Activated naive CD8-positive, alpha-beta T cell treated with anti-CD3 and anti-CD28 coated beads for 36 hours (primary cell): ENCODE data around the gene CXCL12. TPM values are rescaled to one million over a fixed set of nuclear protein-coding genes. Genes with fewer than 3 reads are reported as not detected.

Experiments
- DNase-seq: peaks from one replicate; pipeline ENCODE4 v3.0.0; 2021
- H3K27ac Mint-ChIP-seq: one replicate; pipeline ENCODE4 v1.8.0; 2022; ENCODE audit warnings: mild to moderate bottlenecking, moderate library complexity, mixed read lengths
- H3K27me3 Mint-ChIP-seq: one replicate; pipeline ENCODE4 v1.8.0; 2022; ENCODE audit warnings: mild to moderate bottlenecking, mixed read lengths
- H3K36me3 Mint-ChIP-seq: one replicate; pipeline ENCODE4 v1.8.0; 2021; ENCODE audit warnings: mild to moderate bottlenecking, mixed read lengths
- H3K4me1 Mint-ChIP-seq: one replicate; pipeline ENCODE4 v1.8.0; 2021; ENCODE audit warnings: mixed read lengths
- H3K4me3 Mint-ChIP-seq: one replicate; pipeline ENCODE4 v1.8.0; 2022; ENCODE audit warnings: mild to moderate bottlenecking, moderate library complexity, mixed read lengths
- H3K9me3 Mint-ChIP-seq: one replicate; pipeline ENCODE4 v1.8.0; 2022; ENCODE audit warnings: mixed read lengths
- total RNA-seq, 2 experiments: library from RNA; stranded (reverse); gene quantifications; one replicate each; pipeline ENCODE4 v1.2.3, GENCODE V29; 2021

The CXCL12 gene
- total RNA-seq, 2 experiments from 2014 or later, result not detected

DNA sequence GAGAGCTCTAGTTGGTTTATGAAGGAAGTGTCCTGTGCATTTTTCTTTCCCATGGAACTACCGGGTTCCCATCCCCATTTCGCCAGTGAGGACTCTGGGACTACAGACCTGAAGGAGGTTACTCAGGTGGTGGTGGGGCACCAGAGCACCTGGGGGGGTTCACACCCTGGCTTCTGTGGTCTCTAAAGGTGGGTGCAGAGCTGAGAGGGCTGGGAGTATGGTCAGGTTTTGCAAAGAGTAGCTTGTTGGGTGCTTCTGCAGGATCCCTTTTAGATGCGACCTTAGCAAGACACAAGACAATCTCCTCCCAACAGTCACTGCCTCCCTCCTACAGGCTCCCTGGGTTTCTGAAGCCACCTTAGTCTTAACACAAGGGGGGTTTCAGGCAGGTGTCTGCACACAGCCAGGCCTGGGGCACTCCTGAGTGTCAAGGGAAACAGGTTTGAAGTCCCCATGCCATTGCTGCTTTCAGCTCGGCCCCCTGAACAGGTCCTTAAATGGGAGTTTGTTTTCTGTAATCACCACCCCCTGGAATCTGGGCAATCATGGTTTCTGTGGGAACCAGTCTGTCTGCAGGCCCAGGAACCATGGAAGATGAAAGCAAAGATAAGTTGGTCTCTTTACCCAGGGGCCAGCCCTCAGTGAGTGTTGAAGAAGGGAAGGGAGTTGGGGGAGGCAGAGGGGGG is 9.9 kb upstream of the CXCL12 start:
- Mint-ChIP-seq H3K27me3 (peaks cover 18% of the 10 kb centered on the region), H3K27ac (no peak overlapping the region), H3K36me3 (no peaks in the 10 kb centered on the region), H3K9me3 (no peaks in the 10 kb centered on the region), H3K4me1 (no peaks in the 10 kb centered on the region), H3K4me3 (no peak overlapping the region)
- DNase-seq, result no peak

GRCh38 chr10:44393834-44394547 is 9.1 kb upstream of the CXCL12 start:
- no peak overlapping the region for H3K27ac Mint-ChIP-seq
- H3K4me1 Mint-ChIP-seq, result no peaks in the 10 kb centered on the region
- no peaks in the 10 kb centered on the region for H3K36me3 Mint-ChIP-seq
- no peaks in the 10 kb centered on the region for H3K9me3 Mint-ChIP-seq
- no peak for DNase-seq
- peaks cover 18% of the 10 kb centered on the region for H3K27me3 Mint-ChIP-seq
- no peak overlapping the region for H3K4me3 Mint-ChIP-seq

- H3K4me1 Mint-ChIP-seq, result no peaks in the 10 kb centered on the region
- no peak overlapping the region for H3K27ac Mint-ChIP-seq
- H3K27me3 Mint-ChIP-seq, result peaks cover 18% of the 10 kb centered on the region
- DNase-seq, result no peak
- no peaks in the 10 kb centered on the region for H3K9me3 Mint-ChIP-seq
- H3K4me3 Mint-ChIP-seq, result no peak overlapping the region
- H3K36me3 Mint-ChIP-seq, result no peaks in the 10 kb centered on the region
Measured at GRCh38 chr10:44393051-44393630, 8.2 kb upstream of the CXCL12 start.

- Mint-ChIP-seq H3K4me3 (no peak overlapping the region), H3K27ac (no peak overlapping the region), H3K27me3 (peaks cover 24% of the 10 kb centered on the region), H3K9me3 (no peaks in the 10 kb centered on the region), H3K4me1 (no peaks in the 10 kb centered on the region), H3K36me3 (no peaks in the 10 kb centered on the region)
- DNase-seq, result no peak
Measured at GRCh38 chr10:44392420-44392819, 7.5 kb upstream of the CXCL12 start.

DNA sequence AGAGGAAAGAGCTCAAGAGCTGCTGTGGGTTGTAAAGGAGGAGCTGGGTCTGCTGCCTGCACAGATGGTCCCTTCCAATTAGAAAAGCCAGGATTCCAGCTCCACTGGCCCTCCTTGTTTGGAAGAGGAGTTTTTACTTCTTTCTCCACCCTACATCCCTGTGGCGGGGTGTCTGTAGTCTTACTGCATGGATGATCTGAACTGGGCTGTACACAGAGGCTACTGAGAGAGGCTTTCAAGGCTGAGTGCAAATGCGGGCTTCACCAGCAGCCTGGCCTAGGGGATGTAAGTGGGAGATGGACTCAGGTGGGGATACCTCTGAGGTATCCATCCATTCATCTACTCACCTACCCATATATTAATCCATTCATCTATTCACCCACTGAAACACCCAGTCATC is 7.1 kb upstream of the CXCL12 start:
- no peaks in the 10 kb centered on the region for H3K9me3 Mint-ChIP-seq
- no peaks in the 10 kb centered on the region for H3K36me3 Mint-ChIP-seq
- no peaks in the 10 kb centered on the region for H3K4me1 Mint-ChIP-seq
- DNase-seq, result no peak
- H3K27me3 Mint-ChIP-seq, result peaks cover 27% of the 10 kb centered on the region
- no peak overlapping the region for H3K4me3 Mint-ChIP-seq
- no peak overlapping the region for H3K27ac Mint-ChIP-seq

DNA sequence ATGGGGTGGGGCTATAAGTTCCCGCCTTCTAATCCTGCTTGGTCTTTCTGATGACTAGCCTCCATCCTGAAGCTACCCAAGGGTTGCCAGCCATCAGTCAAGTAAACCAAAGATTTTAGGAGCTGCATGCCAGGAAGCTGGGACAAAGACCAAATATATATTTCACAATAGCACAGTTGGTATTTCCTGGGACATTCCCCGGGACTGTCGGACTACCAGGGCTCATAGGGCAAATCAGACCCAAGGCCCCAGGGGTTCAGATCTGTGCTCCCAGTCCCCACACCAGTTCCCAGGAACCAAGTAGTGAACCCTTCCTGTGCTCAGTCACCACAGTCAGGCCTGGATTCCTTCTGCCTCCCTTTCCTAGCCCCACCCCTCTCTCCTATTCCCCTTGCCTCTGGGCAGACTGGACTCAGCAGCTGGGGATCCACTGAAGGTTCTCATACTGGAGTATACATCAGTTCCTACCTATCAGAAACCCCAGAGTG is 5.7 kb upstream of the CXCL12 start:
- peaks cover 29% of the 10 kb centered on the region for H3K27me3 Mint-ChIP-seq
- DNase-seq, result no peak
- no peaks in the 10 kb centered on the region for H3K9me3 Mint-ChIP-seq
- H3K4me3 Mint-ChIP-seq, result no peak overlapping the region
- H3K36me3 Mint-ChIP-seq, result no peaks in the 10 kb centered on the region
- H3K4me1 Mint-ChIP-seq, result peaks cover 1% of the 10 kb centered on the region
- H3K27ac Mint-ChIP-seq, result no peak overlapping the region

DNA sequence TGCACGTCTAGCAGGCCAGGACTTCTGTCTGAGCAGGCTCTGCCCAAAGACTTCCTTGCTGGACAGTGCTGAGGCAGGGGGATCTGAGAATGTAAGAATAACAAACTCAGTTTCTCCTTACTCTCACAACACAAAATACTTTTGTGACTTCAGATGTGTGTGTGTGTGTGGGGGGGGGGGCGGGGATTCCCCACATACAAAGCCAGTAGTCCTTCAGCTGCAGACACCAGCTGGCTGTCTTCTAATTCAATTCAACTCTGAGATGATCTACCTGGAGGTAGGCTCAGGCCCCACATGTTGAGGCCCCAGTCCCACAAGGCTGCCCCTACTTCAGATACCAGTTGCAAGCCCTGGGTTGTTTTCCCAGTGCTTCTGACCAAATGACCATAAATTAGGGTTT is 4.7 kb upstream of the CXCL12 start:
- no peak for DNase-seq
- Mint-ChIP-seq H3K4me1 (peaks cover 2% of the 10 kb centered on the region), H3K36me3 (no peaks in the 10 kb centered on the region), H3K4me3 (no peak overlapping the region), H3K27ac (no peak overlapping the region), H3K27me3 (peaks cover 35% of the 10 kb centered on the region), H3K9me3 (no peaks in the 10 kb centered on the region)

DNA sequence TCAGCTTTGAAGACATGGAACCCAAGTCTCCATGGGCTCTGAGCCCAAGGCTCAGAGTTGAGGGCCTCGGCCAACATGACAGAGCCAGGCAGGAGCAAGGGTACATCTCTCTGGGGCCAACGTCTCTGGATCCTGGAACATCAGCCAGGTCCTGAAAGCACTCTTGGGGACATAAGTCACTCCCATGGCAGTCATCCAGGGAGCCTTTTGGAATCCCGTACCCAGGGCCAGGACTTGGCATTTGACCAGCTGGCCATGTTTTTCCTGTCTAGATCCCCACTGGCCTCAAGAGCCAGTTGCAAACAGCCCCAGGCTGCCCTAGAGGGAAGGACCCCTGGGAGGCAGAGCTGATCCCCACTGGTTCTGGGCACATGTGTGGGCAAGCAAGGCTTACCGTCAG is 4.3 kb upstream of the CXCL12 start:
- Mint-ChIP-seq H3K27me3 (peaks cover 35% of the 10 kb centered on the region), H3K9me3 (no peaks in the 10 kb centered on the region), H3K36me3 (no peaks in the 10 kb centered on the region), H3K4me3 (no peak overlapping the region), H3K4me1 (peaks cover 2% of the 10 kb centered on the region), H3K27ac (no peak overlapping the region)
- no peak for DNase-seq

DNA sequence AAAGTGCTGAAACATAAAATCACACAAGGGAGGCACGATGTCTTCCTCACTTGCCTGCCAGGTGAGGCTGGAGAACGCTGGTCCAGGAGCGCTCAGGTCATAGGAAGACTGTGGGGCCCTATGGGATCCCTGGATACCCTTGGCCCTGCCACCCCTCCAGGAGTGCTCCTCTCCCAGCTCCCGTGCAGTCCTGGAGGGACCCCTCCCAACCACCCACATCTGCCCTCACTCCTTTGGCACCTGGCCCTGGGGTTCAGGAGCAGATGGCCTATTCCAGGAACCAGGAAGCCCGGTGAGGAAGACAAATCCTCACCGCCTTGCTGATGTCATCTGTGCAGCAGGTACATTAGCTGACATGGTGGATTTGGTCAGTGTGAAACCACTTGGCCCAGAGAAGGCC is 3.7 kb upstream of the CXCL12 start:
- Mint-ChIP-seq H3K4me1 (peaks cover 2% of the 10 kb centered on the region), H3K27me3 (peaks cover 38% of the 10 kb centered on the region), H3K36me3 (no peaks in the 10 kb centered on the region), H3K9me3 (no peaks in the 10 kb centered on the region), H3K4me3 (no peak overlapping the region), H3K27ac (no peak overlapping the region)
- DNase-seq, result no peak

GRCh38 chr10:44387853-44388251 is 3.0 kb upstream of the CXCL12 start:
- Mint-ChIP-seq H3K4me3 (no peak overlapping the region), H3K27me3 (peaks cover 43% of the 10 kb centered on the region), H3K36me3 (no peaks in the 10 kb centered on the region), H3K4me1 (peaks cover 2% of the 10 kb centered on the region), H3K9me3 (no peaks in the 10 kb centered on the region), H3K27ac (no peak overlapping the region)
- no peak for DNase-seq

DNA sequence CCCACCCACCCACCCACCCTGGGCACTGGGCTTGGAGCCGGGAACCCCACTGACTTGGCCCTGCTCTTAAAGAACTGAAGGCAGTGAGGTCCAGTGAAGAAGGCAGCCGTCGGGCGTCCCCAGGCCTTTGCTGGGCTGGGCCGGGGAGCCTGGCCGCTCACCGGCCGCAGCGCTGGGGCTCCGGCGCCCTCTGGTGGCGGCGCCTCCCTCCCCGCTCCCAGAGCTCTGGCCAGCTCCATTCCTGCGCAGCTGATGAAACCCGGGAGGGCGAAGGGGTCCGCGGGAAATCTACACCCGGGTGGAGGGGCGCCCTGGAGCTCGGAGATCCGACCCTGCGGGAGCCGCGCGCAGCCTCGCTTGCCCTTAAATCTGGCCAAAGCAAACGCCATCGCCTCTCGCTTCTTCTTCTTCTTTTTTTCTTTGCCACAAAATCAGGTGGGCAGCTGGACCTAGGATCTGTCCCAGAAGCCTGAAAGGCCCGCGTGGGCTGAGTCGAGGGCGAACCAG is 1.7 kb upstream of the CXCL12 start:
- Mint-ChIP-seq H3K4me3 (no peak overlapping the region), H3K27ac (no peak overlapping the region), H3K4me1 (peaks cover 2% of the 10 kb centered on the region), H3K36me3 (no peaks in the 10 kb centered on the region), H3K27me3 (peaks cover 42% of the 10 kb centered on the region), H3K9me3 (no peaks in the 10 kb centered on the region)
- peak; percentile 33 for DNase-seq

DNA sequence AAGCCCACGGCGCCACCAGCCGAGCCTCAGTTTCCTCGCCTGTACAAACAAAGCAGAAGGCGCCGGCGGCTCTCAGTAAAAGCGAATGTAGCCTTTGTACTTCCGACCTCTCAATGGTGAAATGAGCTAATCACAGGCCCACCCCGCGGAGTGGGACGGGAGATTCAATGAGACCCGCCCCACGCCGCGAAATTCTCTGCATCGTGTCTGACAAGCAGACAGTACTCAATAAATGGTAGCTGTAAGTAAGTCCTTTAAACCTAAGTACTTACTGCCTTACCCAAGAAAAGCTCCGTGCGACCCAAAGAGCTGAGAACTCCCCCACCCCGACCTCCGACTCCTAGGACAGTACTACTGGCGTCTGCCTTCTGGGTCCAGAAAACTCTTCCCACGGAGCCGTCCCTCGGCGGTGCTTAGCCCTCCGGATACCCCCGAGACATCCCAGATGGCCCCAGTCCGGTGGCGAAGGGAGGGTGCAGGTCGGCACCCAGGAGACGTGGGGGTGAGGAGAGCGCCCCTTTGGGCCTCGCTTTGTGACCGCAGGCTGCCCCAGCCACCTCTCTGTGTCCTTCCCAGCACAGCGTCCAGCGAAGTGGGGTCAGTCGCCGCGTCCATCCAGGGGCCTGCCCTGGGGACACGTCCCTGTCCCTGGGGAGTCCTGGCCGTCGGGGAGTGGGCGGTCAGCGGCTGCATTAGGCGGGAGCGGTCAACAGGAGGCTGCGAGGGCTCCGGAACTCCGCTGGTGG is 972 bp upstream of the CXCL12 start:
- Mint-ChIP-seq H3K4me1 (peaks cover 2% of the 10 kb centered on the region), H3K36me3 (no peaks in the 10 kb centered on the region), H3K4me3 (peak overlapping the region; percentile 27), H3K27me3 (peaks cover 42% of the 10 kb centered on the region), H3K9me3 (no peaks in the 10 kb centered on the region), H3K27ac (no peak overlapping the region)
- no peak for DNase-seq

GRCh38 chr10:44384601-44385025 is 284 bp downstream of the CXCL12 start:
- Mint-ChIP-seq H3K4me1 (peaks cover 2% of the 10 kb centered on the region), H3K4me3 (no peak overlapping the region), H3K27ac (no peak overlapping the region), H3K9me3 (no peaks in the 10 kb centered on the region), H3K36me3 (no peaks in the 10 kb centered on the region), H3K27me3 (peaks cover 42% of the 10 kb centered on the region)
- peak; percentile 14 for DNase-seq

GRCh38 chr10:44383749-44384600 is 922 bp downstream of the CXCL12 start:
- DNase-seq, result no peak
- Mint-ChIP-seq H3K27ac (no peak overlapping the region), H3K27me3 (peaks cover 42% of the 10 kb centered on the region), H3K4me3 (no peak overlapping the region), H3K9me3 (no peaks in the 10 kb centered on the region), H3K4me1 (peaks cover 2% of the 10 kb centered on the region), H3K36me3 (no peaks in the 10 kb centered on the region)
